ENCODE measurements around the gene PRPF38B. TPM values are rescaled to one million over a fixed set of nuclear protein-coding genes. Genes with fewer than 3 reads are reported as not detected.

Gene PRPF38B
- polyA plus RNA-seq, 1 donor (not counting 4 experiments of a cell fraction or from before 2014, with no cell fraction given), result 41.0 TPM

GRCh38 chr1:108646265-108646647 is 45.9 kb upstream of the PRPF38B start:
- no peak overlapping the region for H3K9ac ChIP-seq (ENCODE audit: control insufficient read depth, extremely low read depth, insufficient read depth, low read length)
- no peak overlapping the region for H2AFZ ChIP-seq (ENCODE audit: control insufficient read depth, low read length)
- no peaks in the 10 kb centered on the region for H3K9me1 ChIP-seq (ENCODE audit: control insufficient read depth, extremely low read depth, insufficient read depth, low read length)
- peaks cover 3% of the 10 kb centered on the region for H3K4me1 ChIP-seq (ENCODE audit: control insufficient read depth, extremely low read depth, insufficient read depth, low read length)
- H3K27me3 ChIP-seq (ENCODE audit: control insufficient read depth, extremely low read depth, insufficient read depth, low read length), result no peaks in the 10 kb centered on the region
- no peaks in the 10 kb centered on the region for H3K9me3 ChIP-seq (ENCODE audit: control insufficient read depth, low read depth, low read length)
- H3K36me3 ChIP-seq (ENCODE audit: control insufficient read depth in 2 of 2, extremely low read depth in 1 of 2, insufficient read depth in 2 of 2, low read length in 2 of 2), result no peaks in the 10 kb centered on the region
- no peak overlapping the region for H3K27ac ChIP-seq (ENCODE audit: control insufficient read depth, insufficient read depth, low read length)
- no peak for TF ChIP-seq CTCF (optimal IDR thresholded peaks at IDR 0.05 in 1 of 3, IDR thresholded peaks at IDR 0.05 in 1 of 3, conservative IDR thresholded peaks at IDR 0.05 in 1 of 3; ENCODE audit: extremely low read depth in 1 of 3, insufficient read depth in 2 of 3, low read length in 3 of 3)
- TF ChIP-seq EZH2 (IDR thresholded peaks at IDR 0.05; ENCODE audit: low read length), result no peak
- no peaks in the 10 kb centered on the region for H3K79me2 ChIP-seq (ENCODE audit: control insufficient read depth, insufficient read depth, low read length)
- no peaks in the 10 kb centered on the region for H4K20me1 ChIP-seq (ENCODE audit: control insufficient read depth, extremely low read depth, insufficient read depth, low read length)
- DNase-seq (ENCODE audit: low read depth, low spot score) (no peak), FAIRE-seq (no peak)
- dilution Hi-C loops (cut with MboI; ENCODE audit: extremely low pct_ligation_motif_present, low sequenced_read_pairs), result no loop called here
- H3K4me3 ChIP-seq (ENCODE audit: control insufficient read depth in 2 of 3, extremely low read depth in 1 of 3, insufficient read depth in 2 of 3, low read depth in 1 of 3, low read length in 3 of 3), result no peak overlapping the region
- no peak overlapping the region for H3K4me2 ChIP-seq (ENCODE audit: control insufficient read depth, extremely low read depth, insufficient read depth, low read depth, low read length)

GRCh38 chr1:108646648-108647269 is 45.4 kb upstream of the PRPF38B start:
- Histone ChIP-seq H3K9me3 (ENCODE audit: control insufficient read depth, low read depth, low read length) (no peaks in the 10 kb centered on the region), H3K4me2 (ENCODE audit: control insufficient read depth, extremely low read depth, insufficient read depth, low read depth, low read length) (no peak overlapping the region), H3K4me3 (ENCODE audit: control insufficient read depth in 2 of 3, extremely low read depth in 1 of 3, insufficient read depth in 2 of 3, low read depth in 1 of 3, low read length in 3 of 3) (no peak overlapping the region), H2AFZ (ENCODE audit: control insufficient read depth, low read length) (peak overlapping the region; percentile 0), H3K9me1 (ENCODE audit: control insufficient read depth, extremely low read depth, insufficient read depth, low read length) (no peaks in the 10 kb centered on the region), H3K27me3 (ENCODE audit: control insufficient read depth, extremely low read depth, insufficient read depth, low read length) (no peaks in the 10 kb centered on the region), H3K9ac (ENCODE audit: control insufficient read depth, extremely low read depth, insufficient read depth, low read length) (no peak overlapping the region), H4K20me1 (ENCODE audit: control insufficient read depth, extremely low read depth, insufficient read depth, low read length) (no peaks in the 10 kb centered on the region), H3K79me2 (ENCODE audit: control insufficient read depth, insufficient read depth, low read length) (no peaks in the 10 kb centered on the region), H3K36me3 (ENCODE audit: control insufficient read depth in 2 of 2, extremely low read depth in 1 of 2, insufficient read depth in 2 of 2, low read length in 2 of 2) (no peaks in the 10 kb centered on the region), H3K27ac (ENCODE audit: control insufficient read depth, insufficient read depth, low read length) (no peak overlapping the region), H3K4me1 (ENCODE audit: control insufficient read depth, extremely low read depth, insufficient read depth, low read length) (peaks cover 3% of the 10 kb centered on the region)
- DNase-seq (ENCODE audit: low read depth, low spot score), result no peak
- dilution Hi-C loops (cut with MboI; ENCODE audit: extremely low pct_ligation_motif_present, low sequenced_read_pairs), result no loop called here
- no peak for FAIRE-seq
- no peak for TF ChIP-seq EZH2 (IDR thresholded peaks at IDR 0.05; ENCODE audit: low read length)
- no peak for TF ChIP-seq CTCF (optimal IDR thresholded peaks at IDR 0.05 in 1 of 3, IDR thresholded peaks at IDR 0.05 in 1 of 3, conservative IDR thresholded peaks at IDR 0.05 in 1 of 3; ENCODE audit: extremely low read depth in 1 of 3, insufficient read depth in 2 of 3, low read length in 3 of 3)

All from keratinocyte (primary cell).